ENCODE results near the gene ATOH1.

The ATOH1 gene

DNA sequence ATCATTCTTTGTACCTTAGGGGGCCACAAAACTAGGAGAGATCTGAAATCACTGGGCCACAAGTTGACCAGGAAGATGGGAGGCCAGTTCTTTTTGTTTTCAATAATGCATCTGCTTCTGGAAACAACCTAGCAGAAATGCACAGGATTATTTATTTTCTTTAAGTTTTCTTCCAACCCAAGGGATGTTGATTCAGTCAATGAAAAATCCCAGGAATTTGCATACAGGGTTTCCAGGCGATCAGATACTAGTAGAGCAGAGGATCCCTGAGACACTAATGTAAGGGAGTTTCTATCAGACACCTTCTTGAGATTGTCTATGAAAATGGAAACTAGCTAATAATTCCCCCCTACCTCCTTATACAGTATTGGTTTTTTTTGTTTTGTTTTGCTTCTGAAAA, 7.4 kb downstream of the ATOH1 start:
- DNase-seq = no peak

DNA sequence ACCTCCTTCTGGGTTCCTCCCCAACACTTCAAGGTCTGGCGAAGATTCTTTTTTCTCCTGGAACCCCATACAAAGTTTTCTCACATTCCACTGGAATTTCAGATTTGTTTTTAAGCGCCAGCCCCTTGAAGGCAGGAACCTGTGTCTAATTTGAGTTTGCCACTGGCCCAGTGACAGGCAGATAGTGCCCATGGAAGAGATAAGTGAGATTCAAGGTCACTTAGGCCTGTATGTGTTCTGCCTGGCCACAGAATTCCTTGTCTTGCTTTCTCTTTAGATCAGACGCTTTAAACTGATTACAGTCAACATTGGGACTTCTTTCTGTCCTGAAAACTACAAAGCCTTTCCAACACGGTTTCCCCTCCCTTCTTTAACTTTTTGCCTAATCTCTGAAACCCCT, 11.2 kb downstream of the ATOH1 start:
- no peak for DNase-seq

DNA sequence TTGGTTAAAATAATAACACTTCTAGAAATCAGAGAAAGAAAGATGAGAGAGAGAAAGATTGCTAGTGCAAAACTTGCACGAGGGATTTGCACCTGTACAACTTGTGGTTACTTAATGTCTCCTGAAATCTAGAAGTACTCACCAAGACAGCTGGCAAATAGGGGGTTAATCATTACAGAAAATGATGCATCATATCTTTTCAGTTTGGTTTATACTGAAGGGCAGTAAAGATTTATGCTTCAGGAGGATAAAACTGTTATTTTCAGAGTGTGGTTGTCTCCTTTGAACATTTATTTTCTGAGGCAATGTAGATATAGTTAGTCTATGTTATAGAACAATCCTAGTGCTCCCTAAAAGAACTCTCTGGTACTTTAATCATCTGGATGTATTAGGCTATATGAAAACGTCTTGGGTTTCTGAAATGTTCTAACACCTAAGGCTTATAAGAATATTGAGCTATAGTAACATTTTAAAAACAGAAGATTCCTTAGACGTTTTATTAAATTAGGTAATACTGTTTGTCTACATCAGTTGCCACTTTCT, 13.3 kb downstream of the ATOH1 start:
- no peak for DNase-seq

DNA sequence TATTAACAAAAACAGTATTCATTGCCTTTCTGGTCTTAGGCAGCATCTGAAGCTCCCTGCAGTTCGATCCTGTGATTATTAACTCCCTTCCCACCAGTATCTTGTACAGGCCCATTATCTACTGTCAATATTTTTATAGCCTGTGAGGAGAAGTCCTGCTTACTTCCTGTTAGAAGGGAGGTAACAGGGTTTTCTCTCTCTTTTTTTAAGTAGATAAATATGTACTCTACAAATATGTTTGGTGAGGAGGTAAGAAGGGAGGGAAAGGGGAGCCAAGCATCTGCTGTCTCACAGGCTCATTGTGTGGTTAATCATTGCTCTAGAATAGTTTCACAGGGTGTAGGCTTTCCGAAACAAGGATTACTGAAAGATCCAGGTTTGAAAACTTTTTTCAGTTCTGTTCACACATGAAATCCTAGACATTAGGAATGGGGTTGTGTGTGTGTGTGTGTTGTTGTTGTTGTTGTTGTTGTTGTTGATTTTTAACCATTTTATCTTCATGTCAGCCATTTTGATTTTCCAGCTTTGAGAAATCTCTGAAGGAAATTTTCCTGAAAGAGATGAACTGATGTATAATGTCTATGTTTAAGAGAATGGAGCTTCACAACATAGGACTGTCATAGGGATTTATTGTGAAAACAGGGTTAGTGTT, 14.2 kb downstream of the ATOH1 start:
- no peak for DNase-seq

DNA sequence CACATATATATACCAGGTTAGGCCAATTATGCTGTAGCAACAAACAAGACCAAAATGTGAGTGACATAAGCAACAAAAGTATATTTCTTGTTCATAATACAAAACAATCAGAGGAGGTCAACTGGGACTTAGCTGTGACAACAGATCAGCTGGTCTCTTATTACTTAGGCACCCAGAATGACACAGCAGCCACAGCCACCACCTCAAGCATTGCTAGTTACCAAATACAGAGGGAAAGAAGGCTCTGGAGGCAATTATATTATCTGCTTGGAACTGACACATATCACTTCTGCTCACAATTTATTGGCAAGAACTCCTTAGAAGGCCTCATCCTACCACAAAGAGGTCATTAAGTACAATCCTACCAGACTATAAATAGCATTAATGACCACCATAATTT, 15.2 kb downstream of the ATOH1 start:
- no peak for DNase-seq

DNA sequence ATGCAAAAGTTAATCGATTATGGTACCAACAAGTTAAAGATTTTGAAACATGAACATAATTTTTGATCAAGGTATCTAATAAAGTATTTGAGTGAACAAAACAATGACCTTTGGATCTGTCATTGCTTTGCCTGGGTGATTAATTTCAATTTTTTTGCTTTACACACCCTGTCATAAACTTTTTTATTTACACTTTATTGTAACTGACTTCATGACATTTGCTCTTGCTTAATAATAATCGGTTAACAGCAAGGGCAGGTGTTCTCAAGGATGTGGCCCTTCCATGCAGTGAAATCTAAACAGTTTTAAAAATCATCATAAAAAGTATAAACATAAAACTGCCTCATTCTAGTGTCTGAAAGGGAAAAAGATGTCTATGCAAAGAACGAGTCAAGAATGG, 24.1 kb downstream of the ATOH1 start:
- no peak for DNase-seq

DNA sequence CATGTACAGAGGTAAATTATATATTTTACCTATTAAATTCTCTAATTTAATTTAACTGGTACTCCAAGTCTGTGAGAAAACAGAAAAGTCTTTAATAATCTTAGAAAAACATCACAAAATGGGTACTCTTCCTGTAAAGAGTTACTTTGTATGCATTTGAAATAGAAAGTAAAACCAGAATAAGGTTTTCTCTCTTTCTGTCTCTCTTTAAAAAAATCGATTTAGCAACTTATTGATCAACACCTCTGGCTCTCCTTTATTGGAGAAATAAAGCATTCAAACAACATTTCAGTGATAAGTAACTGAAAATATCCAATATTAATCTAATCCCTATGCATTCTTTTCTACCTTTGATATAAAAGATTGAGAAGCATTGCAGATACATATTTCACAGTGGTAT, 27.4 kb downstream of the ATOH1 start:
- DNase-seq = no peak

DNA sequence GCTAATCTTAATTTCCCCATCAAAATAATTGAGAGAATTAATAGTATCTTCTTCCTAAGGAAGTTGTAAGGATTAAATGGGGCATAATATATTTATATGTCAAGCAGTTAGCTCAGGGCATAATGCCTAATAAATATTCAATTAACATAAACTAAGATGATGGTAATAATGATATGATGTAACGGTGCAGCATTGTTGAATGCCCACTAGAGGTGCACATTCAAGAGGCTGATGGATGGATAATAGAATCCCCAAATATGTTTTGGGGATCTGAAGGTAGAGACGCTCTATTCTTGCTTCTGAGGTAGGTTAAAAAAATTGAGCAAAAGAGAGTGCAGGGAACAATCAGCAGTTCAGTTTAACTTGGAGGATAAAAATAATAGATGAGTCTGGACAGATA, 37.1 kb downstream of the ATOH1 start:
- no peak for DNase-seq

DNA sequence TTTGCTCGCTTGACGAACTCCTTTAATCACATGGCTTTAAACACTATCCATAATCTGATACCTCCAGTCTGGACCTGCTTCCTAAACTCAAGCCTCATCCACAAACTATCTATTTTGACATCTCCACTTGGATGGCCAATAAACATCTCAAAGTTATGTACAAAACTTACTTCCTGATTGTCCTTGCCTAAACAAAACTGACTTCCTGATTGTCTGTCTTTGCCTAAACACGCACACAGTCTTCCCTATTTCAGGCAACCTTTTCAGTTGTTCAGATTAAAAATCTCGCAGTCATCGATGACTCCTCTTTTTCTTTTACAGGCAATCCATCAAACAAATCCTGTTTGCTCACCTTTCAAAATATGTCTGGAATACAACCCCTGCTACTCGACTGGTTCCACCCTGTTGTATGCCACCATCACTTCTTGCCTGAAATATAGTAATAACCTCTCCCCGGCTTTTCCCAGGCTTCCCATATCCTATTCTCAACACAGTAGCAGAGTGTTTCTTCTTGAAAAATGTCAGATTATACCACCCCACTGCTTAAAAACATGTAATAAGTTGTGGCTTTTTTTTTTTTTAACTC, 39.0 kb downstream of the ATOH1 start:
- DNase-seq = no peak

DNA sequence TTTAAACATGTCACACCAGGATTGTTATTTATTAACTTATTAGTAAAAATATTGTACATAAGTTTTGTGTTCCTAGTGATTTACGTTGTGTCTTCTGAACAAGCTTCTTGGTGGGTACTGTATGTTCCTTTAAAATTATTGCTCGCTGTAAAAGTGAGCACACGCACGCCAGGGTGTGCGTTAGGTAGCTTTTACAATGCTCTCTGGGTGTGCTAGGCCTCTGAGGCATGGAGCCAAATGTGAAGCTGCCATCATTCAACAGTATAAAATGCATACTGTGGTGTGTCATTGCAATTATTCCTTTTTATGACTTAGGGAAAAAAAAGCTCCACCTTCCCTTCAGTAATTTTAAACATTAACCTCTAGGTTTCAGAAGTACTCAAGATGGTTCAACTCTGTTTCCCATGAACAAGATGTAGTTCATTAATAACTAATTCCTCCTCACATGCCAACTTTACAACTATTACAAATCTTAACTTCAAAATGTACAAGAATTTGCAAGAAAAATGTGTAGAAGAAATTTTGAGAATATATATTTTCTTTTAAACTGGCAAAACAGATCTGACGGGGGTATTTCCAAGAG, 42.4 kb downstream of the ATOH1 start:
- no peak for DNase-seq

DNA sequence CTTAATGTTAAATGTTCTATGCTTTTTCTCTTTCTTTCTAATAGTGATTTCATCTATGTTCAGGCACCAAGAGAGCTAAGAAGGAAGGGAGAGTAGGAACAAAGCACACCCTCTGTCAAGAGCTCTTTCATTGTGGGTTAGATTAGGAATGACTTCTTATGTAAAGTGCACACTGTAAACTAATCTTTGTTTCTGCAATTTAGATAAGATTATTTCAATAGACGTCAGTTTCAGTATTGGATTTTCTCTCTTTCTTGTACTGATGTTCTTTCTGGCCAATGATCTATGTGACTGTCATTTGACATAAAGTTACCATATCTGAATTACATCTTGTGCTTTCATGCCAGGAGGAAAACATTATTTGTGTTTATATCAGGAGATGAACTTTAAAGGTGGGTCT, 48.2 kb downstream of the ATOH1 start:
- no peak for DNase-seq

DNA sequence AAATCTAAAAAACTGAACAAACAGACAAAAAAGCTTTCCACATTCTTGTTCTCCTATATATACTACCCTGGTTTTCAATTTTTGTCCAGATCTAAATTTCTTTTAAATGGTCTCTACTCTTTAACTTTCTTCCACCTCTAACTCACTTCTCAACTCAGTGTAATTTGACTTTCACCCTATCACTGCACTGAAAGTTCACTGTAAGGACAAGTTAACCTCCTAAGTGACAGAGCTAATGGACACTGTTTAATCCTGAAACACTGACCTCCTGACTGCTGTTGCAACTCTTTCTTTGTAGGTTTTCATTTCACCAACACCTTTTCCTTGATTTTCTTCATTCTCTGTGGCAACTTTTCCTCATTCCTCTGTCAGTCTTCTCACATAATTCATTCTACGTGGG, 50.0 kb downstream of the ATOH1 start:
- DNase-seq = no peak

DNA sequence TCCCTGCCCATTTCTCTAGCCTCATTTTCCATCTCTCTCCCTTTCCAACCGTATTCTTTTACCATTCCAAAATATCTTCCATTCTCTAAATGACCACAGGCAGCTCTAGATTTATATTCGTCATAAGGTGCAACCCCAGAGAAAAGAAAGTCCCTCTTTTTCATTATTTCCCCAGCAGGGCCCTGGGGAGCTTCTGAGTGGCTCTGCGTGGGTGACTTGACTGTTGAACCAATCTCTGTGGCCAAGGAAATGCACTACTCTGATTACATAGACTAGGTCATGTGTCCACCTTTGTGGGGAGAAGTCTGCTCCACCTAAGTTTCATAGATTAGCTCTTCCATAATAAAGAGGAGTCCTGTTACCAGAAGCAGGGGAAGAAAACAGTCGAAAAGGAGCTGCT, 51.4 kb downstream of the ATOH1 start:
- DNase-seq = no peak
